Measurements from ENCODE around the gene BMPER. TPM values are rescaled to one million over a fixed set of nuclear protein-coding genes. Genes with fewer than 3 reads are reported as not detected.

The BMPER gene
- total RNA-seq, 1 donor = 11.2 TPM

- Histone ChIP-seq H3K4me3 (ENCODE audit: insufficient read depth, low read length) (peak overlapping the region; percentile 9), H3K4me2 (ENCODE audit: insufficient read depth, low read length) (peak overlapping the region; percentile 49), H2AFZ (ENCODE audit: low read length) (peak overlapping the region; percentile 42), H3K27ac (ENCODE audit: low read depth, low read length) (peak overlapping the region; percentile 97), H3K79me2 (ENCODE audit: insufficient read depth, low read length) (no peaks in the 10 kb centered on the region), H4K20me1 (ENCODE audit: insufficient read depth, low read length) (no peaks in the 10 kb centered on the region), H3K27me3 (ENCODE audit: insufficient read depth, low read length) (no peaks in the 10 kb centered on the region), H3K9me3 (ENCODE audit: low read depth, low read length) (no peaks in the 10 kb centered on the region), H3K36me3 (ENCODE audit: insufficient read depth, low read length) (peaks cover 17% of the 10 kb centered on the region), H3K4me1 (ENCODE audit: insufficient read depth, low read length) (peaks cover 41% of the 10 kb centered on the region)
- TF ChIP-seq CTCF (IDR thresholded peaks at IDR 0.05; ENCODE audit: extremely low read depth, low read depth, low read length) = no peak
- no peak for DNase-seq (ENCODE audit: insufficient read length, low spot score, missing footprints)
These were observed 74.0 kb downstream of the BMPER start for GRCh38 chr7:33979300-33979806.

- Histone ChIP-seq H3K79me2 (ENCODE audit: insufficient read depth, low read length) (no peaks in the 10 kb centered on the region), H3K4me3 (ENCODE audit: insufficient read depth, low read length) (peak overlapping the region; percentile 9), H3K36me3 (ENCODE audit: insufficient read depth, low read length) (peaks cover 15% of the 10 kb centered on the region), H3K9me3 (ENCODE audit: low read depth, low read length) (no peaks in the 10 kb centered on the region), H3K4me1 (ENCODE audit: insufficient read depth, low read length) (peaks cover 41% of the 10 kb centered on the region), H3K27ac (ENCODE audit: low read depth, low read length) (peak overlapping the region; percentile 97), H4K20me1 (ENCODE audit: insufficient read depth, low read length) (no peaks in the 10 kb centered on the region), H3K4me2 (ENCODE audit: insufficient read depth, low read length) (peak overlapping the region; percentile 49), H3K27me3 (ENCODE audit: insufficient read depth, low read length) (no peaks in the 10 kb centered on the region), H2AFZ (ENCODE audit: low read length) (peak overlapping the region; percentile 42)
- DNase-seq (ENCODE audit: insufficient read length, low spot score, missing footprints) = peak; percentile 67
- TF ChIP-seq CTCF (IDR thresholded peaks at IDR 0.05; ENCODE audit: extremely low read depth, low read depth, low read length) = no peak
These were observed 74.5 kb downstream of the BMPER start for GRCh38 chr7:33979807-33980355.

- H3K36me3 ChIP-seq (ENCODE audit: insufficient read depth, low read length) = peaks cover 10% of the 10 kb centered on the region
- H2AFZ ChIP-seq (ENCODE audit: low read length) = no peak overlapping the region
- H3K4me3 ChIP-seq (ENCODE audit: insufficient read depth, low read length) = no peak overlapping the region
- H3K9me3 ChIP-seq (ENCODE audit: low read depth, low read length) = no peaks in the 10 kb centered on the region
- no peaks in the 10 kb centered on the region for H3K79me2 ChIP-seq (ENCODE audit: insufficient read depth, low read length)
- H3K27ac ChIP-seq (ENCODE audit: low read depth, low read length) = peak overlapping the region; percentile 97
- H3K27me3 ChIP-seq (ENCODE audit: insufficient read depth, low read length) = no peaks in the 10 kb centered on the region
- H4K20me1 ChIP-seq (ENCODE audit: insufficient read depth, low read length) = no peaks in the 10 kb centered on the region
- peak overlapping the region; percentile 49 for H3K4me2 ChIP-seq (ENCODE audit: insufficient read depth, low read length)
- peaks cover 48% of the 10 kb centered on the region for H3K4me1 ChIP-seq (ENCODE audit: insufficient read depth, low read length)
- TF ChIP-seq CTCF (IDR thresholded peaks at IDR 0.05; ENCODE audit: extremely low read depth, low read depth, low read length) = no peak
- DNase-seq (ENCODE audit: insufficient read length, low spot score, missing footprints) = no peak
These were observed 75.9 kb downstream of the BMPER start for GRCh38 chr7:33981226-33981625.

- H4K20me1 ChIP-seq (ENCODE audit: insufficient read depth, low read length) = no peaks in the 10 kb centered on the region
- H3K27ac ChIP-seq (ENCODE audit: low read depth, low read length) = peak overlapping the region; percentile 97
- no peak overlapping the region for H3K4me3 ChIP-seq (ENCODE audit: insufficient read depth, low read length)
- H3K27me3 ChIP-seq (ENCODE audit: insufficient read depth, low read length) = no peaks in the 10 kb centered on the region
- peak overlapping the region; percentile 49 for H3K4me2 ChIP-seq (ENCODE audit: insufficient read depth, low read length)
- no peaks in the 10 kb centered on the region for H3K9me3 ChIP-seq (ENCODE audit: low read depth, low read length)
- peaks cover 55% of the 10 kb centered on the region for H3K4me1 ChIP-seq (ENCODE audit: insufficient read depth, low read length)
- H3K36me3 ChIP-seq (ENCODE audit: insufficient read depth, low read length) = peaks cover 10% of the 10 kb centered on the region
- H3K79me2 ChIP-seq (ENCODE audit: insufficient read depth, low read length) = no peaks in the 10 kb centered on the region
- no peak for TF ChIP-seq CTCF (IDR thresholded peaks at IDR 0.05; ENCODE audit: extremely low read depth, low read depth, low read length)
- no peak for DNase-seq (ENCODE audit: insufficient read length, low spot score, missing footprints)
- no peak overlapping the region for H2AFZ ChIP-seq (ENCODE audit: low read length)
These were observed 76.5 kb downstream of the BMPER start for GRCh38 chr7:33981671-33982424.

Data from osteoblast (primary cell).